ENCODE measurements around the gene CD81. TPM values are rescaled to one million over a fixed set of nuclear protein-coding genes. Genes with fewer than 3 reads are reported as not detected.

The CD81 gene
- total RNA-seq, 2 experiments from 2014 or later = 118 to 145 TPM

GRCh38 chr11:2378527-2379210 is 1.6 kb downstream of the CD81 start:
- Mint-ChIP-seq H3K36me3 (ENCODE audit: low read depth) (peaks cover 1% of the 10 kb centered on the region), H3K27me3 (no peaks in the 10 kb centered on the region), H3K9me3 (ENCODE audit: low read depth) (no peaks in the 10 kb centered on the region), H3K27ac (peak overlapping the region; percentile 75), H3K4me1 (peaks cover 32% of the 10 kb centered on the region), H3K4me3 (peak overlapping the region; percentile 86)
- CTCF ChIA-PET = interaction anchor here (0.5 to 2.4 kb wide), 3 partner anchors 22 to 343 kb away, joined by 3 to 6 read pairs (median 5); partner anchors contain the start of gene TSSC4
- intact Hi-C loops (cut with DNase I, micrococcal nuclease) = loop anchor here (1.0 to 5.0 kb wide), 3 partner anchors 22 to 1044 kb away; partner anchors contain the start of gene TSSC4 (in 1 of the 2)
- DNase-seq = no peak
- POLR2A ChIA-PET = interaction anchor here (0.5 to 2.6 kb wide), 5 partner anchors 8 to 113 kb away, joined by 3 to 16 read pairs (median 6); partner anchors contain the start of genes KCNQ1 and TSSC4
- ATAC-seq = no peak

GRCh38 chr11:2379466-2380174 is 2.5 kb downstream of the CD81 start:
- peaks cover 1% of the 10 kb centered on the region for H3K36me3 Mint-ChIP-seq (ENCODE audit: low read depth)
- CTCF ChIA-PET = interaction anchor here (0.5 to 1.6 kb wide), 2 partner anchors 21 to 344 kb away, joined by 3 to 5 read pairs; partner anchors contain the start of gene TSSC4
- ATAC-seq (no peak), DNase-seq (no peak)
- peaks cover 39% of the 10 kb centered on the region for H3K4me1 Mint-ChIP-seq
- H3K27me3 Mint-ChIP-seq = no peaks in the 10 kb centered on the region
- intact Hi-C loops (cut with DNase I, micrococcal nuclease) = loop anchor here in 1 of 2 experiments (5.0 kb wide), 1 partner anchor 1043 kb away; no protein-coding TSS in a partner anchor
- POLR2A ChIA-PET = no interaction called here
- H3K9me3 Mint-ChIP-seq (ENCODE audit: low read depth) = no peaks in the 10 kb centered on the region
- H3K27ac Mint-ChIP-seq = peak overlapping the region; percentile 31
- H3K4me3 Mint-ChIP-seq = peak overlapping the region; percentile 86

GRCh38 chr11:2380396-2380795 is 3.3 kb downstream of the CD81 start:
- peaks cover 1% of the 10 kb centered on the region for H3K36me3 Mint-ChIP-seq (ENCODE audit: low read depth)
- CTCF ChIA-PET = no interaction called here

GRCh38 chr11:2380807-2381350 is 3.8 kb downstream of the CD81 start:
- H3K4me1 Mint-ChIP-seq = peaks cover 50% of the 10 kb centered on the region
- ChIA-PET CTCF (no interaction called here), POLR2A (no interaction called here)
- ATAC-seq (no peak), DNase-seq (no peak)
- peaks cover 5% of the 10 kb centered on the region for H3K36me3 Mint-ChIP-seq (ENCODE audit: low read depth)
- intact Hi-C loops (cut with DNase I, micrococcal nuclease) = no loop called here
- no peaks in the 10 kb centered on the region for H3K27me3 Mint-ChIP-seq
- no peak overlapping the region for H3K27ac Mint-ChIP-seq
- H3K9me3 Mint-ChIP-seq (ENCODE audit: low read depth) = no peaks in the 10 kb centered on the region
- H3K4me3 Mint-ChIP-seq = no peak overlapping the region

More at GRCh38 chr11:2380396-2380795, 3.3 kb downstream of the CD81 start:
- POLR2A ChIA-PET = no interaction called here
- no peaks in the 10 kb centered on the region for H3K9me3 Mint-ChIP-seq (ENCODE audit: low read depth)
- no peaks in the 10 kb centered on the region for H3K27me3 Mint-ChIP-seq
- DNase-seq (no peak), ATAC-seq (no peak)
- H3K4me3 Mint-ChIP-seq = no peak overlapping the region
- intact Hi-C loops (cut with DNase I, micrococcal nuclease) = no loop called here
- peaks cover 46% of the 10 kb centered on the region for H3K4me1 Mint-ChIP-seq
- no peak overlapping the region for H3K27ac Mint-ChIP-seq

- POLR2A ChIA-PET = interaction anchor here (0.6 kb wide), 1 partner anchor 305 kb away, joined by 5 read pairs; no protein-coding TSS in a partner anchor
- H3K27me3 Mint-ChIP-seq = no peaks in the 10 kb centered on the region
- CTCF ChIA-PET = no interaction called here
Observed at GRCh38 chr11:2381494-2382128, 4.5 kb downstream of the CD81 start.

GRCh38 chr11:2382129-2382517 is 5.0 kb downstream of the CD81 start:
- ChIA-PET CTCF (interaction anchor here (0.8 to 1.1 kb wide), 2 partner anchors 195 to 510 kb away, joined by 3 read pairs; no protein-coding TSS in a partner anchor), POLR2A (interaction anchor here (0.6 to 0.9 kb wide), 2 partner anchors 19 to 305 kb away, joined by 5 read pairs; no protein-coding TSS in a partner anchor)
- H3K4me1 Mint-ChIP-seq = peaks cover 61% of the 10 kb centered on the region

More at GRCh38 chr11:2381494-2382128, 4.5 kb downstream of the CD81 start:
- no peaks in the 10 kb centered on the region for H3K9me3 Mint-ChIP-seq (ENCODE audit: low read depth)
- H3K27ac Mint-ChIP-seq = no peak overlapping the region
- peaks cover 5% of the 10 kb centered on the region for H3K36me3 Mint-ChIP-seq (ENCODE audit: low read depth)
- H3K4me1 Mint-ChIP-seq = peaks cover 56% of the 10 kb centered on the region
- no peak overlapping the region for H3K4me3 Mint-ChIP-seq
- DNase-seq = no peak
- ATAC-seq = no peak
- intact Hi-C loops (cut with DNase I, micrococcal nuclease) = no loop called here

GRCh38 chr11:2382936-2383851 is 6.1 kb downstream of the CD81 start:
- CTCF ChIA-PET = interaction anchor here (0.5 to 1.1 kb wide), 3 partner anchors 196 to 538 kb away, joined by 3 read pairs; no protein-coding TSS in a partner anchor
- no peak for DNase-seq
- peaks cover 67% of the 10 kb centered on the region for H3K4me1 Mint-ChIP-seq
- no peaks in the 10 kb centered on the region for H3K9me3 Mint-ChIP-seq (ENCODE audit: low read depth)
- POLR2A ChIA-PET = interaction anchor here (0.9 kb wide), 1 partner anchor 18 kb away, joined by 5 read pairs; no protein-coding TSS in a partner anchor
- no peak overlapping the region for H3K27ac Mint-ChIP-seq
- intact Hi-C loops (cut with DNase I, micrococcal nuclease) = no loop called here
- ATAC-seq = no peak
- H3K4me3 Mint-ChIP-seq = no peak overlapping the region
- H3K36me3 Mint-ChIP-seq (ENCODE audit: low read depth) = peaks cover 5% of the 10 kb centered on the region
- no peaks in the 10 kb centered on the region for H3K27me3 Mint-ChIP-seq

More at GRCh38 chr11:2382129-2382517, 5.0 kb downstream of the CD81 start:
- no peak overlapping the region for H3K27ac Mint-ChIP-seq
- DNase-seq = no peak
- no peak for ATAC-seq
- no peaks in the 10 kb centered on the region for H3K27me3 Mint-ChIP-seq
- no peak overlapping the region for H3K4me3 Mint-ChIP-seq
- no peaks in the 10 kb centered on the region for H3K9me3 Mint-ChIP-seq (ENCODE audit: low read depth)
- intact Hi-C loops (cut with DNase I, micrococcal nuclease) = no loop called here
- H3K36me3 Mint-ChIP-seq (ENCODE audit: low read depth) = peaks cover 5% of the 10 kb centered on the region

GRCh38 chr11:2383852-2384804 is 7.0 kb downstream of the CD81 start:
- Mint-ChIP-seq H3K36me3 (ENCODE audit: low read depth) (peaks cover 5% of the 10 kb centered on the region), H3K27ac (no peak overlapping the region), H3K4me3 (no peak overlapping the region), H3K4me1 (peaks cover 65% of the 10 kb centered on the region), H3K9me3 (ENCODE audit: low read depth) (no peaks in the 10 kb centered on the region), H3K27me3 (no peaks in the 10 kb centered on the region)
- intact Hi-C loops (cut with DNase I, micrococcal nuclease) = no loop called here
- no peak for ATAC-seq
- CTCF ChIA-PET = interaction anchor here (1.2 kb wide), 1 partner anchor 79 kb away, joined by 4 read pairs; no protein-coding TSS in a partner anchor
- DNase-seq = peak; percentile 54
- POLR2A ChIA-PET = no interaction called here

- H3K4me1 Mint-ChIP-seq = peaks cover 59% of the 10 kb centered on the region
- no peak overlapping the region for H3K4me3 Mint-ChIP-seq
- intact Hi-C loops (cut with DNase I, micrococcal nuclease) = no loop called here
- no peaks in the 10 kb centered on the region for H3K9me3 Mint-ChIP-seq (ENCODE audit: low read depth)
- H3K27me3 Mint-ChIP-seq = no peaks in the 10 kb centered on the region
- ChIA-PET POLR2A (interaction anchor here (2.3 kb wide), 1 partner anchor 8 kb away, joined by 16 read pairs; the partner anchor contains the start of gene CD81), CTCF (interaction anchor here (1.2 kb wide), 1 partner anchor 80 kb away, joined by 4 read pairs; no protein-coding TSS in a partner anchor)
- ATAC-seq = no peak
- H3K36me3 Mint-ChIP-seq (ENCODE audit: low read depth) = peaks cover 8% of the 10 kb centered on the region
- no peak overlapping the region for H3K27ac Mint-ChIP-seq
- DNase-seq = no peak
Observed at GRCh38 chr11:2385156-2386151, 8.3 kb downstream of the CD81 start.

All from activated CD4-positive, alpha-beta T cell treated with anti-CD3 and anti-CD28 coated beads for 36 hours (primary cell).